Omental fat pad (tissue), 4 donors: ENCODE measurements around the gene PRR15. TPM values are rescaled to one million over a fixed set of nuclear protein-coding genes. Genes with fewer than 3 reads are reported as not detected.

Experiments
- ATAC-seq: fragments of 150-250 bp; one replicate; pipeline ENCODE4 v1.9.1; 2016; ENCODE audit warnings: mild to moderate bottlenecking, moderate library complexity; ENCODE audit not compliant: low FRiP score
- DNase-seq: peaks from one replicate; pipeline ENCODE4 v3.0.0-alpha.2; 2019; ENCODE audit warnings: low spot score
- CTCF ChIP-seq, 3 donors: fragments of 450-650 bp; IDR thresholded peaks; one replicate each; pipeline ENCODE4 v1.5.1; 2016 to 2017; ENCODE audit warnings: antibody characterized with exemption in 3 of 3, mild to moderate bottlenecking in 3 of 3, moderate library complexity in 2 of 3
- total RNA-seq, 4 donors: library from RNA; depleted of rRNA; stranded (reverse); fragments of >200 nt; gene quantifications; one replicate each; pipeline ENCODE4 v1.1.0, GENCODE V29; 2016

Gene PRR15
- total RNA-seq, 4 donors from 2014 or later: 2.7 to 24.4 (median 5.1) TPM

- TF ChIP-seq CTCF (IDR thresholded peaks at IDR 0.05): no peak
- ATAC-seq: no peak
- DNase-seq: no peak
Measured at GRCh38 chr7:29600661-29601060, 37.0 kb downstream of the PRR15 start.

- no peak for ATAC-seq
- TF ChIP-seq CTCF (IDR thresholded peaks at IDR 0.05): no peak
- no peak for DNase-seq
Measured at GRCh38 chr7:29604052-29604451, 40.4 kb downstream of the PRR15 start.

DNA sequence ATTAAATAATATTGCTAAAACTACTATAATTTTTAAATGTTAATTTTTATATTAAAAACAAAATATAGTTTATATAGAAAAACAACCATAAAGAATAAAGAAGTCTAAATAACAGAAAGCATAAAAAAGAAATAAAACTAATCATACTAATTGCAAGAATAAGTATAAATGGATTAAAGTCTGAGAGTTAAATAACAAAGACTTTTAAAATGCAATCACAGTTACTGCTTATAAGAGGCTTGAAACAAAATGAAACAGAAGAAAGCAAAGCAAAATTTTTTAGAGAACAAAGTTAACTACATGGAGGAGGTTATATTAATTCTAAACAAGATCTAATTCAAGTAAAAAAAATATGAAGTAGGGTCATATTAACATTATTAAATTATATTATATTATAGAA is 41.1 kb downstream of the PRR15 start:
- TF ChIP-seq CTCF (IDR thresholded peaks at IDR 0.05): no peak
- no peak for DNase-seq
- no peak for ATAC-seq

GRCh38 chr7:29605671-29606070 is 42.0 kb downstream of the PRR15 start:
- ATAC-seq (no peak), DNase-seq (no peak)
- no peak for TF ChIP-seq CTCF (IDR thresholded peaks at IDR 0.05)

DNA sequence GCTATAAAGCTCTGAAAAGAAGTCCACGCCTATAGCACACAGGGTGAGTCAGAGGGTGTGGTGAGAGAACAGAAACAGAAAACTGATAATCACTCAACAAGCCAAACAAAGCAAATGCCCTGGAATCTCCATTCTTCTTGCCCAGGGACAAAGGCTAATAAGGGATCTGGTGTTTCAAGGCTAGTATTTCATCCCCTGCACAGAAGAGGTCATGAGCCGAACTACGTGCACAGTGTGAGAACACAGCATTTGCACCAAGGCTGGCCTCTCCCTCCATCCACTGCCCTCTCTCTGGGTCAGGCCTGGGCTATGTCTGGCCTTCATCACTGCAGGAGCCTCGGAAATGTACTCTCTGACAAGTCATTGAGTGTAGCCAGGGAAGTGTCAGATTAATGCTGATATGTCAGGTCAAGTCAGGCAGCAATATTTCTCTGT is 42.7 kb downstream of the PRR15 start:
- no peak for TF ChIP-seq CTCF (IDR thresholded peaks at IDR 0.05)
- ATAC-seq (peak; percentile 51), DNase-seq (no peak)

DNA sequence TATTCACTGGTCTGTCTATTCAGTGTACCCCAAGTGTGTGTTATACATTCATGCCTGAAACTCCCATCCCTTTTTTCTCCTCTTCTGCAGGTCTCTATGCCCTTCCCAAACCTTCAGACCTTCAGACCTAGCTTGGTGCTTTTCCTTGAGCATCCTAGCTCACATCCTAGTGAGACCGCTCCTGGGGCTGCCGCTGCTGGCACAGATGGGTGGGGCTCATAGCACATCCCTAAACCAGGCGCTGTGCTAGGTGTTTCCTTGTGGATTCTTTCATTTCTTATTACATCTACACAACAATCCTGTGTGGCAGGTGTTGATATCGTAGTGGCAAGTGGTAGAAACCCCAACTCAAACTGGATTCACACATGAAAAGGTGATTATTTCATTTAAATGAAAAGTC is 43.2 kb downstream of the PRR15 start:
- DNase-seq (no peak), ATAC-seq (no peak)
- no peak for TF ChIP-seq CTCF (IDR thresholded peaks at IDR 0.05)

- no peak for ATAC-seq
- TF ChIP-seq CTCF (IDR thresholded peaks at IDR 0.05): no peak
- no peak for DNase-seq
Measured at GRCh38 chr7:29607259-29607658, 43.6 kb downstream of the PRR15 start.
